ENCODE data around the gene VCAM1.
"Not testable (repeated sequence)": the region's sequence is repeated elsewhere in the genome, so short reads cannot be mapped to it uniquely, and the experiment has no call there.

Gene VCAM1

GRCh38 chr1:100704473-100704872 lies 15.1 kb upstream of the VCAM1 start:
- Histone ChIP-seq H3K4me3 (no peak overlapping the region), H3K9ac (ENCODE audit: insufficient read length) (no peak overlapping the region), H3K27ac (no peak overlapping the region), H3K36me3 (ENCODE audit: insufficient read depth, low read length) (no peaks in the 10 kb centered on the region), H3K9me3 (ENCODE audit: low read depth, low read length) (no peaks in the 10 kb centered on the region)
- no peak for TF ChIP-seq FOXP2 (optimal IDR thresholded peaks at IDR 0.05; ENCODE audit: control extremely low read depth, extremely low read length, insufficient read depth)
- no peak for TF ChIP-seq POLR2AphosphoS5 (IDR thresholded peaks at IDR 0.05; ENCODE audit: borderline replicate concordance, low read depth, low read length)
- no peak for TF ChIP-seq EZH2 (IDR thresholded peaks at IDR 0.05)
- no peak for DNase-seq (ENCODE audit: low read depth, low spot score)

DNA sequence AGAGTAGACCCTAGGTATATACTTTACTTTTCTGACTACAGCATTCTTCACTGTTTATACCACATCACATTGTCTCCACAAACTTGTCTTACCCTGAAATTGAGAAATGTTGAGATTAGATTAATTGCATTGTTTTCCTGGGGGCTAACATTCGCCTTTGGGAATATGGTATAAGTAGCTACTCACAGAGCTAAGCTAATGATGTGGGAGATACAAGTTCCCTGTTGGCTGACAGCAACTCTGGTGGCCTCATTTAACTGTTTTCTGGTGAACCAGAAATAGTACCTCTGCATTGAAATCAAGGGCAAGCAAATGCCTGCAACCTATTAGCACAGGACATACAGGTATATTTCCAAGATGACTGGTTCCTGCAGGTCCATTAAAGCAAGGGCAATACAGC lies 13.2 kb upstream of the VCAM1 start:
- H3K36me3 ChIP-seq (ENCODE audit: insufficient read depth, low read length), result no peaks in the 10 kb centered on the region
- no peak for DNase-seq (ENCODE audit: low read depth, low spot score)
- TF ChIP-seq EZH2 (IDR thresholded peaks at IDR 0.05) (no peak), POLR2AphosphoS5 (IDR thresholded peaks at IDR 0.05; ENCODE audit: borderline replicate concordance, low read depth, low read length) (no peak), FOXP2 (optimal IDR thresholded peaks at IDR 0.05; ENCODE audit: control extremely low read depth, extremely low read length, insufficient read depth) (no peak)
- H3K27ac ChIP-seq, result no peak overlapping the region
- no peak overlapping the region for H3K4me3 ChIP-seq
- H3K9ac ChIP-seq (ENCODE audit: insufficient read length), result no peak overlapping the region
- no peaks in the 10 kb centered on the region for H3K9me3 ChIP-seq (ENCODE audit: low read depth, low read length)

DNA sequence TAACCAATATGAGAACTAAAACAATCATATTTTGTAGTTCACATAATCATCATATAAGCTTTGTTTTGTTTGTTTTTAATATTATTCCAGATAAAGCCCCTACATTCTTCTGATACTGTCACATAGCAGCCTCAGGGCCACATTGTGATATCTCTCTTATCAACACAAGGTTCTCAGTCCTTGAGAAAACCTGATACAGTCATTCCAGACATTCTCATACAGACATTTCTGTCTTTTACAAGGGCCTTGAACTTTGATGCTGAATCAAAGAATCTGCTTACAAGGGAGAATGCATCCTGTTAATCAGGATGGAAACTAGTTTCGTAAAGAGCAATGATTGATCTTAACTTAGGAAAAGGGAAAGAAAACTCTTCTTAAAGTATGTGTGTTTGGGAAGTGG lies 12.7 kb upstream of the VCAM1 start:
- no peak for DNase-seq (ENCODE audit: low read depth, low spot score)
- TF ChIP-seq EZH2 (IDR thresholded peaks at IDR 0.05) (no peak), POLR2AphosphoS5 (IDR thresholded peaks at IDR 0.05; ENCODE audit: borderline replicate concordance, low read depth, low read length) (no peak), FOXP2 (optimal IDR thresholded peaks at IDR 0.05; ENCODE audit: control extremely low read depth, extremely low read length, insufficient read depth) (no peak)
- H3K9ac ChIP-seq (ENCODE audit: insufficient read length), result no peak overlapping the region
- no peak overlapping the region for H3K27ac ChIP-seq
- no peaks in the 10 kb centered on the region for H3K9me3 ChIP-seq (ENCODE audit: low read depth, low read length)
- H3K4me3 ChIP-seq, result no peak overlapping the region
- H3K36me3 ChIP-seq (ENCODE audit: insufficient read depth, low read length), result no peaks in the 10 kb centered on the region

DNA sequence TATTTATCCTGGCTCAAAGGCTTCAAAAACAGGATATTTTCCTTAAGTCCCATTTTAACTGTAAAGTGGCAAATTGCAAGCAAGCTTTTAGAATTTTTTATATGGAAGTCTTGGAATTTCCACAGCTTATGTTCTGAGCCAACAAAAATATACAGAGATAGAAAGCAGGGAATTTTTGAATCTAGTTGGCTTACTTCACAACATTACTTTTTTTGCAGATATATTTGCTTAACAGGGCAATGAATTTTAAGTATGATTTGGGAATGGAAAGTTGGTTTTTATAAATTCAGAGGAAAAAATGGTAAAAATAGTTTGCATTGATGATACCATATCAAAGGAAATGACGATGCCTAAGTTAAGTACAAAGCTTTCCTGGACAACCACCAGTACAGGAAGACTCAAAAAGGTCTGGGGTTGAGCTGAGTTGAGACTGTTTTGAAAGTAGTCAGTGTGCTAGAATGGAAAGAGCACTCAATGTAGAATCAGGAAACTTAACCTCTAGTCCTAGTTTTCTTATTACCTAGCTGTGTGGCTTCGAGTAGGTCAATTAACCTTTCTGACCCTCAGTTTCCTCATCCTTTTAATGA lies 11.0 kb upstream of the VCAM1 start:
- no peak for TF ChIP-seq POLR2AphosphoS5 (IDR thresholded peaks at IDR 0.05; ENCODE audit: borderline replicate concordance, low read depth, low read length)
- TF ChIP-seq FOXP2 (optimal IDR thresholded peaks at IDR 0.05; ENCODE audit: control extremely low read depth, extremely low read length, insufficient read depth), result no peak
- TF ChIP-seq EZH2 (IDR thresholded peaks at IDR 0.05), result no peak
- Histone ChIP-seq H3K27ac (no peak overlapping the region), H3K9ac (ENCODE audit: insufficient read length) (no peak overlapping the region), H3K9me3 (ENCODE audit: low read depth, low read length) (no peaks in the 10 kb centered on the region), H3K4me3 (no peak overlapping the region), H3K36me3 (ENCODE audit: insufficient read depth, low read length) (no peaks in the 10 kb centered on the region)
- DNase-seq (ENCODE audit: low read depth, low spot score), result no peak

DNA sequence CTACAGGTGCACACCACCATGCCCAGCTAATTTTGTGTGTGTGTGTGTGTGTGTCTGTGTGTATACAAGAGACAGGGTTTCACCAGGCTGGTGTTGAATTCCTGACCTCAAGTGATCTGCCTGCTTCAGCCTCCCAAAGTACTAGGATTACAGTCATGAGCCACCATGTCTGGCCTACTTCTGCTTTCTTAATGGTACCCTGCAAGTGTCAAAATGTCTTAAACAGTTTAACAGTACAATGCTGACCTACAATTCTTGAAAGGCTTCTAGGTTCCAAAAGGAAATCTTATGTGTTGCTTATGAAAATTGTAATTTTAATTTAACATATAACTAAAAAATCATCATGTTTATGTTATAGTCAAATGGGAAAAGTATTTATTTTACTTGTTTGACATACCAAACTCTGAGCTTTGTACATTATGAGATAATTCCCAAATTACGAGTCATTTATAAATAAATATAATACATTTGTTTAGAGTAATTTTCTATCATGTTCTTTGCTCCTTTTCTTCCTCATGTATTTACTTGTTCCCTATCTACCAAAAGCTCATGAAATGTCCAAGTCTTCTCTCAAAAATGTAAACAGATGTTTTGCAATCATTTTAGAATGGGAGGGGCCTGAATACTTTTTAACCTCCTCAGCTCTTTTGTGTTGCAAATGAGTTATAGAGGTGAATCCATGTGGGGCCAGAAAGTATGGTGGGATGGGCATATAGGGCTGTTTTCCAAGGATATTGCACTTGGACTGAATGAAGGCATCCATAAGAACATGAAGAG lies 8.4 kb upstream of the VCAM1 start:
- Histone ChIP-seq H3K9me3 (ENCODE audit: low read depth, low read length) (no peaks in the 10 kb centered on the region), H3K4me3 (no peak overlapping the region), H3K27ac (no peak overlapping the region), H3K9ac (ENCODE audit: insufficient read length) (no peak overlapping the region), H3K36me3 (ENCODE audit: insufficient read depth, low read length) (no peaks in the 10 kb centered on the region)
- TF ChIP-seq POLR2AphosphoS5 (IDR thresholded peaks at IDR 0.05; ENCODE audit: borderline replicate concordance, low read depth, low read length), result no peak
- no peak for TF ChIP-seq EZH2 (IDR thresholded peaks at IDR 0.05)
- no peak for TF ChIP-seq FOXP2 (optimal IDR thresholded peaks at IDR 0.05; ENCODE audit: control extremely low read depth, extremely low read length, insufficient read depth)
- DNase-seq (ENCODE audit: low read depth, low spot score), result no peak

DNA sequence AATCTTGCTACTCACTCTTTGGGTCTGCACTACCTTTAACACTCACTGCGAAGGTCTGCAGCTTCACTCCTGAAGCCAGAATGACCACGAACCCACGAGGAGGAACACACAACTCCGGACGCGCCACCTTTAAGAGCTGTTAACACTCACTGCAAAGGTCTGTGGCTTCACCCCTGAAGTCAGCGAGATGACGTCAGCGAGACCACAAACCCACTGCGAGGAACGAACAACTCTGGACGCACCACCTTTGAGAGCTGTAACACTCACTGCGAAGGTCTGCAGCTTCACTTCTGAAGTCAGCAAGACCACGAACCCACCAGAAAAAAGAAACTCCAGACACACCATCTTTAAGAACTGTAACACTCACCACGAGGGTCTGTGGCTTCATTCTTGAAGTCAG lies 6.5 kb upstream of the VCAM1 start:
- H3K27ac ChIP-seq; H3K9ac ChIP-seq (ENCODE audit: insufficient read length); H3K4me3 ChIP-seq; DNase-seq (ENCODE audit: low read depth, low spot score); H3K9me3 ChIP-seq (ENCODE audit: low read depth, low read length); H3K36me3 ChIP-seq (ENCODE audit: insufficient read depth, low read length): not testable (repeated sequence)

GRCh38 chr1:100713626-100714025 lies 5.9 kb upstream of the VCAM1 start:
- H3K27ac ChIP-seq, result no peak overlapping the region

DNA sequence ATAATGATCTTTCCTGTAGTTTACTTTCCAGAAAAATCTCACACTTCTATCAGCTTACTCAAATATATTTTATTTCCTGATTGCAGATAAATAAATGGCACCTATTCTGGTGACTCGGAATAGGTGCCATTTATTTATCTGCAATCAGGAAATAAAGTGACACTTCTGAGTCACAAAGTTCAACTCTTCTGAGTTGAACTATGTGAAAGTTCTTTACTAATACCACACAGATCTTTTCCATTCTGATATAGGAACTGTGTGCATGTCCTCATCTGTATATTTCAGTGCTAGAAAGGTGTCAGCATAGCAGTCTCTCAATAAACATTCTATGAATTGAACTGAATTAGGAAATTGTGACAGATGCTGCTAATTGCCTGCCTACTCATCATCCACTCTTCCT lies 4.9 kb upstream of the VCAM1 start:
- Histone ChIP-seq H3K36me3 (ENCODE audit: insufficient read depth, low read length) (no peaks in the 10 kb centered on the region), H3K27ac (no peak overlapping the region), H3K9me3 (ENCODE audit: low read depth, low read length) (no peaks in the 10 kb centered on the region), H3K9ac (ENCODE audit: insufficient read length) (no peak overlapping the region), H3K4me3 (no peak overlapping the region)
- DNase-seq (ENCODE audit: low read depth, low spot score), result no peak
- TF ChIP-seq EZH2 (IDR thresholded peaks at IDR 0.05) (no peak), POLR2AphosphoS5 (IDR thresholded peaks at IDR 0.05; ENCODE audit: borderline replicate concordance, low read depth, low read length) (no peak), FOXP2 (optimal IDR thresholded peaks at IDR 0.05; ENCODE audit: control extremely low read depth, extremely low read length, insufficient read depth) (no peak)

More at GRCh38 chr1:100713626-100714025, 5.9 kb upstream of the VCAM1 start:
- TF ChIP-seq POLR2AphosphoS5 (IDR thresholded peaks at IDR 0.05; ENCODE audit: borderline replicate concordance, low read depth, low read length) (no peak), FOXP2 (optimal IDR thresholded peaks at IDR 0.05; ENCODE audit: control extremely low read depth, extremely low read length, insufficient read depth) (no peak), EZH2 (IDR thresholded peaks at IDR 0.05) (no peak)
- Histone ChIP-seq H3K4me3 (no peak overlapping the region), H3K36me3 (ENCODE audit: insufficient read depth, low read length) (no peaks in the 10 kb centered on the region), H3K9me3 (ENCODE audit: low read depth, low read length) (no peaks in the 10 kb centered on the region), H3K9ac (ENCODE audit: insufficient read length) (no peak overlapping the region)
- no peak for DNase-seq (ENCODE audit: low read depth, low spot score)

GRCh38 chr1:100717218-100717617 lies 2.3 kb upstream of the VCAM1 start:
- Histone ChIP-seq H3K4me3 (no peak overlapping the region), H3K9me3 (ENCODE audit: low read depth, low read length) (no peaks in the 10 kb centered on the region), H3K36me3 (ENCODE audit: insufficient read depth, low read length) (no peaks in the 10 kb centered on the region), H3K9ac (ENCODE audit: insufficient read length) (no peak overlapping the region), H3K27ac (no peak overlapping the region)
- DNase-seq (ENCODE audit: low read depth, low spot score), result no peak
- TF ChIP-seq FOXP2 (optimal IDR thresholded peaks at IDR 0.05; ENCODE audit: control extremely low read depth, extremely low read length, insufficient read depth) (no peak), EZH2 (IDR thresholded peaks at IDR 0.05) (no peak), POLR2AphosphoS5 (IDR thresholded peaks at IDR 0.05; ENCODE audit: borderline replicate concordance, low read depth, low read length) (no peak)
